WTC11 (cell line): Measurements from ENCODE around the gene SMYD1. TPM values are rescaled to one million over a fixed set of nuclear protein-coding genes. Genes with fewer than 3 reads are reported as not detected.

Experiments
- AFF4 ChIP-seq: sonication (generic); formaldehyde crosslinking; IDR thresholded peaks from 2 replicates; pipeline ENCODE4 v1.8.1; 2023; ENCODE audit warnings: mild to moderate bottlenecking, missing genetic modification reagents, borderline replicate concordance
- ARID4B ChIP-seq: sonication (generic); formaldehyde crosslinking; IDR thresholded peaks from 2 replicates; pipeline ENCODE4 v1.8.0; 2023; ENCODE audit warnings: missing genetic modification reagents, mild to moderate bottlenecking, borderline replicate concordance
- ATF3 ChIP-seq: sonication (generic); formaldehyde crosslinking; conservative IDR thresholded peaks from 2 replicates; pipeline ENCODE4 v1.8.1; 2022; ENCODE audit warnings: mild to moderate bottlenecking, missing genetic modification reagents
- FOXP4 ChIP-seq: sonication (generic); formaldehyde crosslinking; IDR thresholded peaks from 2 replicates; pipeline ENCODE4 v1.8.0; 2022; ENCODE audit warnings: mild to moderate bottlenecking, missing genetic modification reagents
- HMGA2 ChIP-seq: fragments of 250-450 bp; sonication (Bioruptor Pico); IDR thresholded peaks from 2 replicates; pipeline ENCODE4 v1.4.0; 2021; ENCODE audit warnings: mild to moderate bottlenecking, moderate library complexity
- JAZF1 ChIP-seq: fragments of 250-450 bp; sonication (Bioruptor Pico); IDR thresholded peaks from 2 replicates; pipeline ENCODE4 v1.9.0; 2021; ENCODE audit warnings: moderate library complexity, mild to moderate bottlenecking, inconsistent platforms
- MLX ChIP-seq: sonication (generic); formaldehyde crosslinking; IDR thresholded peaks from 2 replicates; pipeline ENCODE4 v1.8.1; 2023; ENCODE audit warnings: mild to moderate bottlenecking, missing genetic modification reagents, moderate library complexity
- NFATC4 ChIP-seq: fragments of 250-450 bp; sonication (Bioruptor Pico); IDR thresholded peaks from 2 replicates; pipeline ENCODE4 v1.9.0; 2021; ENCODE audit warnings: mild to moderate bottlenecking
- NR1H2 ChIP-seq: sonication (generic); formaldehyde crosslinking; IDR thresholded peaks from 2 replicates; pipeline ENCODE4 v1.9.0; 2021; ENCODE audit warnings: mild to moderate bottlenecking, moderate library complexity, missing genetic modification reagents
- NR3C1 ChIP-seq: sonication (generic); formaldehyde crosslinking; conservative IDR thresholded peaks from 2 replicates; pipeline ENCODE4 v1.8.1; 2023; ENCODE audit warnings: low read depth, mild to moderate bottlenecking, missing genetic modification reagents
- RORB ChIP-seq: fragments of 250-450 bp; sonication (Bioruptor Pico); IDR thresholded peaks from 2 replicates; pipeline ENCODE4 v1.9.0; 2021; ENCODE audit warnings: mild to moderate bottlenecking
- TEAD4 ChIP-seq: sonication (generic); formaldehyde crosslinking; IDR thresholded peaks from 2 replicates; pipeline ENCODE4 v1.8.0; 2022; ENCODE audit warnings: mild to moderate bottlenecking, missing genetic modification reagents
- USF2 ChIP-seq: sonication (generic); formaldehyde crosslinking; IDR thresholded peaks from 2 replicates; pipeline ENCODE4 v1.8.1; 2023; ENCODE audit warnings: mild to moderate bottlenecking, missing genetic modification reagents, moderate library complexity
- ZNF138 ChIP-seq: sonication (generic); formaldehyde crosslinking; conservative IDR thresholded peaks from 2 replicates; pipeline ENCODE4 v1.8.1; 2022; ENCODE audit warnings: mild to moderate bottlenecking, moderate library complexity, missing genetic modification reagents
- ZNF219 ChIP-seq: sonication (generic); formaldehyde crosslinking; IDR thresholded peaks from 2 replicates; pipeline ENCODE4 v1.8.0; 2023; ENCODE audit warnings: missing genetic modification reagents, mild to moderate bottlenecking, borderline replicate concordance
- total RNA-seq: library from RNA; stranded (reverse); gene quantifications from 3 replicates; pipeline ENCODE4 v1.2.3, GENCODE V29; 2021
- TF ChIP-seq, protein P1 (sequence below): sonication (generic); formaldehyde crosslinking; IDR thresholded peaks from 2 replicates; pipeline ENCODE4 v1.8.1; 2023; ENCODE audit warnings: mild to moderate bottlenecking, missing genetic modification reagents
- TF ChIP-seq, protein P2 (sequence below): sonication (generic); formaldehyde crosslinking; IDR thresholded peaks from 2 replicates; pipeline ENCODE4 v1.8.1; 2023; ENCODE audit warnings: mild to moderate bottlenecking, moderate library complexity, missing genetic modification reagents
- TF ChIP-seq, protein P3 (sequence below): sonication (generic); formaldehyde crosslinking; IDR thresholded peaks from 2 replicates; pipeline ENCODE4 v1.8.1; 2022; ENCODE audit warnings: mild to moderate bottlenecking, moderate library complexity, missing genetic modification reagents

Gene SMYD1
- total RNA-seq, 1 experiment from 2014 or later: not detected

DNA sequence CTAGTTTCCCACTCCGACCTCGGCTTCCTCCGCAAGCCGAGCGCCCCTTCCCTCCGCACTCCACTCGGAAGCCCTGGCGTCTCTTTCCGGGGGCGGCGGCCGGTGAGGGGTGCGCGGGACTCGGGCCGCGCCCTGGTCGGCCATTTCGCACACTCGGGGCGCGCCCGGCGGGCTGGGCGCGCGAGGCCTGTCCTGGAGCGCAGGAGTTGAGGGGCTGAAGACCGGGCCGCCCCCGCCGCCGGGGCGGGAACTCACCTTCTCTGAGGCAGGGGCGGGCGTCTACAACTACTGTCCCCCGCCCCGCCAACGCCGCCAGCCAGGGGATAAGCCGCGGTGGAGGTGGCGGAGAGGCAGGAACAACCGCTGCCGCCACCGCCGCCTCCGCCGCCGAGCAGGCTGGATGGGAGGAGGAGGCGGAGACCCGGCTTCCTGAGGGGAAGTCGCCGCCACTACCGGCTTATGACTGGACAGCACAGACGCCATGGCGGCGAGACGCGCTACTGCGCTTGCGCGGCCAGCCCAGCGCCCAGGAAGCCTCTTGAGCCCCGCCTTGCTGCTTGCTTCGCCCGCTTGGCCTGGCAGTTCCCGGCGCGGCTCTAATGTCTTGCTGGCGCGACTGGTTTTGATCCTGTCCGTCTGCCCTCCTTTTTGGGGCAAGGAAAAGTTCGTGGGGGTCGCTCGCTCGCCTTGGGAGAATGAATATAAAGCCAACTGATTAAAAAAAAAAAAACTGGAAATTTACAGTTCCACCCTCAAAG is 12.1 kb upstream of the SMYD1 start, which contains the start of gene KRCC1 (continued):
- TF ChIP-seq NR1H2 (CRISPR knock-in tag) (no peak), HMGA2 (CRISPR knock-in tag) (no peak), MLX (no peak), AFF4 (CRISPR knock-in tag) (no peak), NFATC4 (CRISPR knock-in tag) (no peak), ARID4B (CRISPR knock-in tag) (no peak), ATF3 (no peak), NR3C1 (no peak), FOXP4 (CRISPR knock-in tag) (0 out of 2 replicates have a peak, but pooled peaks have one; percentile 44), RORB (CRISPR knock-in tag) (no peak), TEAD4 (CRISPR knock-in tag) (no peak), USF2 (no peak), ZNF219 (CRISPR knock-in tag) (no peak), ZNF138 (CRISPR knock-in tag) (no peak), JAZF1 (CRISPR knock-in tag) (no peak)
- TF ChIP-seq, protein P1, sequence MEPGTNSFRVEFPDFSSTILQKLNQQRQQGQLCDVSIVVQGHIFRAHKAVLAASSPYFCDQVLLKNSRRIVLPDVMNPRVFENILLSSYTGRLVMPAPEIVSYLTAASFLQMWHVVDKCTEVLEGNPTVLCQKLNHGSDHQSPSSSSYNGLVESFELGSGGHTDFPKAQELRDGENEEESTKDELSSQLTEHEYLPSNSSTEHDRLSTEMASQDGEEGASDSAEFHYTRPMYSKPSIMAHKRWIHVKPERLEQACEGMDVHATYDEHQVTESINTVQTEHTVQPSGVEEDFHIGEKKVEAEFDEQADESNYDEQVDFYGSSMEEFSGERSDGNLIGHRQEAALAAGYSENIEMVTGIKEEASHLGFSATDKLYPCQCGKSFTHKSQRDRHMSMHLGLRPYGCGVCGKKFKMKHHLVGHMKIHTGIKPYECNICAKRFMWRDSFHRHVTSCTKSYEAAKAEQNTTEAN (CRISPR knock-in tag): no peak
- TF ChIP-seq, protein P2, sequence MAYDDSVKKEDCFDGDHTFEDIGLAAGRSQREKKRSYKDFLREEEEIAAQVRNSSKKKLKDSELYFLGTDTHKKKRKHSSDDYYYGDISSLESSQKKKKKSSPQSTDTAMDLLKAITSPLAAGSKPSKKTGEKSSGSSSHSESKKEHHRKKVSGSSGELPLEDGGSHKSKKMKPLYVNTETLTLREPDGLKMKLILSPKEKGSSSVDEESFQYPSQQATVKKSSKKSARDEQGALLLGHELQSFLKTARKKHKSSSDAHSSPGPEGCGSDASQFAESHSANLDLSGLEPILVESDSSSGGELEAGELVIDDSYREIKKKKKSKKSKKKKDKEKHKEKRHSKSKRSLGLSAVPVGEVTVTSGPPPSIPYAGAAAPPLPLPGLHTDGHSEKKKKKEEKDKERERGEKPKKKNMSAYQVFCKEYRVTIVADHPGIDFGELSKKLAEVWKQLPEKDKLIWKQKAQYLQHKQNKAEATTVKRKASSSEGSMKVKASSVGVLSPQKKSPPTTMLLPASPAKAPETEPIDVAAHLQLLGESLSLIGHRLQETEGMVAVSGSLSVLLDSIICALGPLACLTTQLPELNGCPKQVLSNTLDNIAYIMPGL (CRISPR knock-in tag): peak; percentile 84; the same call in 1 of the 2 replicates
- TF ChIP-seq, protein P3, sequence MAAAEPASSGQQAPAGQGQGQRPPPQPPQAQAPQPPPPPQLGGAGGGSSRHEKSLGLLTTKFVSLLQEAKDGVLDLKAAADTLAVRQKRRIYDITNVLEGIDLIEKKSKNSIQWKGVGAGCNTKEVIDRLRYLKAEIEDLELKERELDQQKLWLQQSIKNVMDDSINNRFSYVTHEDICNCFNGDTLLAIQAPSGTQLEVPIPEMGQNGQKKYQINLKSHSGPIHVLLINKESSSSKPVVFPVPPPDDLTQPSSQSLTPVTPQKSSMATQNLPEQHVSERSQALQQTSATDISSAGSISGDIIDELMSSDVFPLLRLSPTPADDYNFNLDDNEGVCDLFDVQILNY (CRISPR knock-in tag): no peak; the same call in 1 of the 2 replicates
